Gastroesophageal sphincter (tissue), 3 donors: ENCODE measurements around the gene RTN1.

Source experiments
- CTCF ChIP-seq, 4 experiments: fragments of 200-600 bp in 2 of 4; fragments of 450-650 bp in 2 of 4; sonication (generic) in 1 of 4; IDR thresholded peaks; one replicate each; pipeline ENCODE4 v1.5.1; 2017 to 2019; ENCODE audit warnings: antibody characterized with exemption in 4 of 4, mild to moderate bottlenecking in 2 of 4, moderate library complexity in 2 of 4
- POLR2AphosphoS5 ChIP-seq: sonication (generic); formaldehyde crosslinking; IDR thresholded peaks from one replicate; pipeline ENCODE4 v1.6.1; 2017; ENCODE audit warnings: antibody characterized with exemption

GRCh38 chr14:59895721-59896120 is 25.1 kb upstream of the RTN1 start:
- TF ChIP-seq CTCF (IDR thresholded peaks at IDR 0.05) = no peak
- TF ChIP-seq POLR2AphosphoS5 = no peak
